Amygdala (tissue), 56 donors: ENCODE results near the gene SHC2.
"Not testable (repeated sequence)": the region's sequence is repeated elsewhere in the genome, so short reads cannot be mapped to it uniquely, and the experiment has no call there.

ENCODE experiments used
- DNase-seq, 56 donors: peaks; one replicate each; lab custom pipeline; 2025; lab: John Stamatoyannopoulos, UW

SHC2 gene

GRCh38 chr19:455031-455705 is 5.7 kb downstream of the SHC2 start:
- no peak for DNase-seq

GRCh38 chr19:453606-454005 is 7.2 kb downstream of the SHC2 start:
- DNase-seq: no peak

GRCh38 chr19:452829-453228 is 8.0 kb downstream of the SHC2 start:
- no peak for DNase-seq

GRCh38 chr19:450912-451481 is 9.8 kb downstream of the SHC2 start:
- not testable (repeated sequence) for DNase-seq

GRCh38 chr19:449916-450315 is 10.9 kb downstream of the SHC2 start:
- no peak for DNase-seq

GRCh38 chr19:447816-448560 is 12.8 kb downstream of the SHC2 start:
- no peak for DNase-seq

- no peak for DNase-seq
These were observed 13.8 kb downstream of the SHC2 start for GRCh38 chr19:447064-447426.

- DNase-seq: no peak
These were observed 16.1 kb downstream of the SHC2 start for GRCh38 chr19:444677-445210.

GRCh38 chr19:443005-443404 is 17.8 kb downstream of the SHC2 start:
- no peak for DNase-seq

GRCh38 chr19:442085-442484 is 18.7 kb downstream of the SHC2 start:
- DNase-seq: no peak

- DNase-seq: peak in 2 of 56 donors; percentile 6 to 10
These were observed 19.5 kb downstream of the SHC2 start for GRCh38 chr19:441213-441836.

GRCh38 chr19:440391-441212 is 20.2 kb downstream of the SHC2 start:
- DNase-seq: no peak

- no peak for DNase-seq
These were observed 21.5 kb downstream of the SHC2 start for GRCh38 chr19:439167-439900.

GRCh38 chr19:438416-438958 is 22.3 kb downstream of the SHC2 start:
- no peak for DNase-seq

GRCh38 chr19:437041-437440 is 23.8 kb downstream of the SHC2 start:
- DNase-seq: no peak

GRCh38 chr19:436413-436950 is 24.4 kb downstream of the SHC2 start:
- no peak for DNase-seq

- DNase-seq: peak in 14 of 56 donors; percentile 12 to 75 (median 38)
These were observed 25.0 kb downstream of the SHC2 start for GRCh38 chr19:435707-436412.

- DNase-seq: peak in 19 of 56 donors; percentile 9 to 75 (median 31)
These were observed 25.7 kb downstream of the SHC2 start for GRCh38 chr19:435056-435706.
